ENCODE data around the gene SUPT3H. TPM values are rescaled to one million over a fixed set of nuclear protein-coding genes. Genes with fewer than 3 reads are reported as not detected.

SUPT3H gene
- total and polyA plus RNA-seq, 12 donors, result 10.0 to 56.2 (median 16.6) TPM

DNA sequence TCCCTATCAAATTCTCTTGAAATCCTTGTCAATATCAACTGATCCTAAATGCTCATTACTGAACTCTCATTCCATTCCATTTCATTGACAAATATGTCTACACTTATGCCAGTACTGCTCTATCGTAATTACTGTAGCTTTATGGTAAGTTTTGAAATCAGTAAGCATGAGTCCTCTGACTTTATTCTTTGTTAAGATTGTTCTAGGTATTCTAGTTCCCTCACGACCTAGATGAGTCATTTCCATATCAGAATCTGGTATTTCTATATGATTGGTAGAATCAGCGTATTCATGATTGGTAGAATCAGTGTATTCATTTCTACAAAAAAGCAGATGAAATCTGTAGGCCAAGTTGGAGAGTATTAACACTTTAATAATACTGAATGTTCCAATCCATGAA lies 368.2 kb downstream of the SUPT3H start:
- 89 to 97% (median 95%) methylated on average over 3 of the region's 3 CpGs for WGBS, 4 donors
- H3K4me3 ChIP-seq, result no peak overlapping the region
- no peaks in the 10 kb centered on the region for H3K4me1 ChIP-seq (replicated peaks in 1 of 2)
- no peak for DNase-seq
- intact Hi-C loops (cut with DNase I), result no loop called here
- no peaks in the 10 kb centered on the region for H3K36me3 ChIP-seq (replicated peaks in 1 of 2)
- no peaks in the 10 kb centered on the region for H3K9me3 ChIP-seq (replicated peaks in 1 of 3)
- TF ChIP-seq POLR2A (IDR thresholded peaks at IDR 0.05), result no peak
- TF ChIP-seq, protein P1, sequence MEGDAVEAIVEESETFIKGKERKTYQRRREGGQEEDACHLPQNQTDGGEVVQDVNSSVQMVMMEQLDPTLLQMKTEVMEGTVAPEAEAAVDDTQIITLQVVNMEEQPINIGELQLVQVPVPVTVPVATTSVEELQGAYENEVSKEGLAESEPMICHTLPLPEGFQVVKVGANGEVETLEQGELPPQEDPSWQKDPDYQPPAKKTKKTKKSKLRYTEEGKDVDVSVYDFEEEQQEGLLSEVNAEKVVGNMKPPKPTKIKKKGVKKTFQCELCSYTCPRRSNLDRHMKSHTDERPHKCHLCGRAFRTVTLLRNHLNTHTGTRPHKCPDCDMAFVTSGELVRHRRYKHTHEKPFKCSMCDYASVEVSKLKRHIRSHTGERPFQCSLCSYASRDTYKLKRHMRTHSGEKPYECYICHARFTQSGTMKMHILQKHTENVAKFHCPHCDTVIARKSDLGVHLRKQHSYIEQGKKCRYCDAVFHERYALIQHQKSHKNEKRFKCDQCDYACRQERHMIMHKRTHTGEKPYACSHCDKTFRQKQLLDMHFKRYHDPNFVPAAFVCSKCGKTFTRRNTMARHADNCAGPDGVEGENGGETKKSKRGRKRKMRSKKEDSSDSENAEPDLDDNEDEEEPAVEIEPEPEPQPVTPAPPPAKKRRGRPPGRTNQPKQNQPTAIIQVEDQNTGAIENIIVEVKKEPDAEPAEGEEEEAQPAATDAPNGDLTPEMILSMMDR (IDR thresholded peaks at IDR 0.05), result no peak
- H3K27me3 ChIP-seq, result no peaks in the 10 kb centered on the region
- no peak overlapping the region for H3K27ac ChIP-seq

DNA sequence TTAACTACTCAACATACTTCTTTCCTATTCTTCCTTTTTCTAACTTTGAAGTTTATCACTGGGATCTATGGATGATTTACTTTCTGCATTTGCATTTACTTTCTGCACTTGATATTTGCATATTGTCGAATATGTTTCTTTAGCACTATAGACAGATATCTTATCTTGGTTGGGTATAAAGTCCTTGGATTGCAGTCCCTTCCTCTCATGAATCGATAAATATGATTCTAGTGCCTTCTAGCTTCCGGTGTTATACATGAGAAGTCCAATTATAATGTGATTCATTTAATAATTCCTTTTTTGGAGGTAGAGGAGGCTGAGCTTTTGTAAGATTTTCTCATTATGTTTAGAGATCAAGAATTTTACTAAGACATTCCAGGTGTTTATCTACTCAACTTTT lies 370.8 kb downstream of the SUPT3H start:
- Histone ChIP-seq H3K36me3 (replicated peaks in 1 of 2) (no peaks in the 10 kb centered on the region), H3K4me3 (no peak overlapping the region), H3K27me3 (no peaks in the 10 kb centered on the region), H3K4me1 (replicated peaks in 1 of 2) (peaks cover 0 to 9% of the 10 kb centered on the region in 2 donors), H3K9me3 (replicated peaks in 1 of 3) (no peaks in the 10 kb centered on the region), H3K27ac (no peak overlapping the region)
- TF ChIP-seq POLR2A (IDR thresholded peaks at IDR 0.05), result no peak
- TF ChIP-seq, protein P1 (IDR thresholded peaks at IDR 0.05), result no peak
- intact Hi-C loops (cut with DNase I), result no loop called here
- WGBS, 4 donors, result 80 to 89% (median 84%) methylated on average over 3 of the region's 3 CpGs
- DNase-seq, result no peak

DNA sequence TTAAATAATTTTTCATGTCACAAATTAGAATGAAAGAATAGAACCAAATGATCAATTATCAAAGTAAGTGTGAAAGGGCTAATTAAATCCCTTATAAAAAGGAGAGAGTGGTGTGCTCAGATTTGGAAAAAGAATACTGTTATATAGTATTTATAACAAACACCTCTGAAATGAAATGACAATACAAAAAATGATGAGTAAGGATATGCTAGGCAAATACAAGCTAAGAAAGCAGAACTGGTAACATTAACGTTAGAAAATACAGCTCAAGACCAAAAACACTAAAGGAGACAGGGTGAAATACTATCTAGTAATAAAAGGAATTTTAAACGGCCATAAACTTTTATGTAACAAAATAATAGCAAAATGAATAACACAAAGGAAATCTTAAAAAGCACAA lies 373.8 kb downstream of the SUPT3H start:
- DNase-seq, result no peak
- intact Hi-C loops (cut with DNase I), result no loop called here
- no peaks in the 10 kb centered on the region for H3K36me3 ChIP-seq (replicated peaks in 1 of 2)
- no peak for TF ChIP-seq POLR2A (IDR thresholded peaks at IDR 0.05)
- TF ChIP-seq, protein P1 (IDR thresholded peaks at IDR 0.05), result no peak
- no peaks in the 10 kb centered on the region for H3K27me3 ChIP-seq
- WGBS, 4 donors, result 41 to 46% (median 42%) methylated on average over 2 of the region's 2 CpGs
- H3K27ac ChIP-seq, result no peak overlapping the region
- H3K4me1 ChIP-seq (replicated peaks in 1 of 2), result peaks cover 0 to 9% of the 10 kb centered on the region in 2 donors
- no peaks in the 10 kb centered on the region for H3K9me3 ChIP-seq (replicated peaks in 1 of 3)
- H3K4me3 ChIP-seq, result no peak overlapping the region

DNA sequence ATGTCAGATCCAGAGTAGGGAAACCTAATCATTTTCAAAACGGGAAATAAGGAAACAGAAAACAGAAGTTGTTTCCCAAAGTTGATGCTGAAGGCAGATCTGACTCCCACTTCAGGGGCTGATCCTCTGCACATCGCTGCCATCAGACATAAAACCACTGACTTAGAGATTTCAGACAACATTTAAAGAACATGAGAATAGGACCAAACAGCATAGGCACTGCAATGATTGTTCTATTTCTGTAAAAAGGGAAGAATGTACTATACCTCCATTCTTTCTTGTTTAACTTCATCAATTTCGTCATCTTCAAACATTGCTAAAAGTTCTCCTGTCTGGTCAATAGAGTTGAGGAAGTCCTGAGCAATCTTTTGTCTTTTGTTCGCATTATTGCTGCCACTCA lies 374.3 kb downstream of the SUPT3H start:
- Histone ChIP-seq H3K27ac (no peak overlapping the region), H3K9me3 (replicated peaks in 1 of 3) (no peaks in the 10 kb centered on the region), H3K4me3 (no peak overlapping the region), H3K4me1 (replicated peaks in 1 of 2) (peaks cover 0 to 9% of the 10 kb centered on the region in 2 donors), H3K36me3 (replicated peaks in 1 of 2) (no peaks in the 10 kb centered on the region), H3K27me3 (no peaks in the 10 kb centered on the region)
- peak in 1 of 7 donors; percentile 8 for DNase-seq
- TF ChIP-seq, protein P1 (IDR thresholded peaks at IDR 0.05), result no peak
- TF ChIP-seq POLR2A (IDR thresholded peaks at IDR 0.05), result no peak
- 74 to 81% (median 77%) methylated on average over 4 of the region's 4 CpGs for WGBS, 4 donors
- intact Hi-C loops (cut with DNase I), result no loop called here
